ENCODE measurements around the gene PNMA8A. TPM values are rescaled to one million over a fixed set of nuclear protein-coding genes. Genes with fewer than 3 reads are reported as not detected.
"Not testable (repeated sequence)": the region's sequence is repeated elsewhere in the genome, so short reads cannot be mapped to it uniquely, and the experiment has no call there.

Gene PNMA8A
- total RNA-seq, 1 donor from 2014 or later, result 10.1 TPM

GRCh38 chr19:46502891-46503290 is 31.5 kb upstream of the PNMA8A start:
- no peak overlapping the region for H3K27ac Mint-ChIP-seq (ENCODE audit: unreplicated experiment)
- H3K9me3 Mint-ChIP-seq (ENCODE audit: low read depth), result no peaks in the 10 kb centered on the region
- H3K36me3 Mint-ChIP-seq (ENCODE audit: low read depth), result no peaks in the 10 kb centered on the region
- no peak overlapping the region for H3K4me3 Mint-ChIP-seq (ENCODE audit: unreplicated experiment)
- TF ChIP-seq CTCF (IDR thresholded peaks at IDR 0.05), result no peak
- no peak for DNase-seq (ENCODE audit: low spot score)
- H3K27me3 Mint-ChIP-seq (ENCODE audit: low read depth), result no peaks in the 10 kb centered on the region
- H3K4me1 Mint-ChIP-seq (ENCODE audit: low read depth), result peaks cover 14% of the 10 kb centered on the region

DNA sequence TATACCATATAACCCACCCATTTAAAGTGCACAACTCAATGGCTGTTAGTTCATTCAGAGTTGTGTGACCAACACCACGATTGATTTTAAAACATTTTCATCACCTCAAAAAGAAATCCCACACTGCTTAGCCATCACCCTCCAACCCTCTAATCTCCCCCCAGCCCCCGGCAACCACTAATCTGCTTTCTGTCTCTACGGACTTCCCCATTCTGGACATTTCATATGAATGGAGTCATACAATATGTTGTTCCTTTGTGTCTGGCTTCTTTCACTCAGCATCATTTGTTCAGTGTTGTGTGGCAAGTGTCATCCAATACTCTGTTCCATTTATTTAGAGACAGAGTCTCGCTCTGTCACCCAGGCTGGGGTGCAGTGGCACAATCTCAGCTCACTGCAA is 28.3 kb upstream of the PNMA8A start:
- Mint-ChIP-seq H3K36me3 (ENCODE audit: low read depth) (no peaks in the 10 kb centered on the region), H3K27ac (ENCODE audit: unreplicated experiment) (no peak overlapping the region), H3K4me1 (ENCODE audit: low read depth) (peaks cover 14% of the 10 kb centered on the region), H3K4me3 (ENCODE audit: unreplicated experiment) (no peak overlapping the region), H3K9me3 (ENCODE audit: low read depth) (no peaks in the 10 kb centered on the region), H3K27me3 (ENCODE audit: low read depth) (no peaks in the 10 kb centered on the region)
- no peak for TF ChIP-seq CTCF (IDR thresholded peaks at IDR 0.05)
- no peak for DNase-seq (ENCODE audit: low spot score)

GRCh38 chr19:46497773-46498172 is 26.4 kb upstream of the PNMA8A start:
- Mint-ChIP-seq H3K4me1 (ENCODE audit: low read depth) (peaks cover 14% of the 10 kb centered on the region), H3K4me3 (ENCODE audit: unreplicated experiment) (no peak overlapping the region), H3K9me3 (ENCODE audit: low read depth) (no peaks in the 10 kb centered on the region), H3K36me3 (ENCODE audit: low read depth) (no peaks in the 10 kb centered on the region), H3K27ac (ENCODE audit: unreplicated experiment) (no peak overlapping the region), H3K27me3 (ENCODE audit: low read depth) (peaks cover 1% of the 10 kb centered on the region)
- TF ChIP-seq CTCF (IDR thresholded peaks at IDR 0.05), result no peak
- DNase-seq (ENCODE audit: low spot score), result no peak

GRCh38 chr19:46496886-46497285 is 25.5 kb upstream of the PNMA8A start:
- not testable (repeated sequence) for H3K9me3 Mint-ChIP-seq (ENCODE audit: low read depth); H3K4me3 Mint-ChIP-seq (ENCODE audit: unreplicated experiment); H3K36me3 Mint-ChIP-seq (ENCODE audit: low read depth); H3K27ac Mint-ChIP-seq (ENCODE audit: unreplicated experiment); H3K27me3 Mint-ChIP-seq (ENCODE audit: low read depth); DNase-seq (ENCODE audit: low spot score)
- peaks cover 14% of the 10 kb centered on the region for H3K4me1 Mint-ChIP-seq (ENCODE audit: low read depth)

- H3K4me3 Mint-ChIP-seq (ENCODE audit: unreplicated experiment), result peak overlapping the region; percentile 60
- no peak for TF ChIP-seq CTCF (IDR thresholded peaks at IDR 0.05)
- H3K27ac Mint-ChIP-seq (ENCODE audit: unreplicated experiment), result no peak overlapping the region
These were observed 24.9 kb upstream of the PNMA8A start for GRCh38 chr19:46496304-46496703.

DNA sequence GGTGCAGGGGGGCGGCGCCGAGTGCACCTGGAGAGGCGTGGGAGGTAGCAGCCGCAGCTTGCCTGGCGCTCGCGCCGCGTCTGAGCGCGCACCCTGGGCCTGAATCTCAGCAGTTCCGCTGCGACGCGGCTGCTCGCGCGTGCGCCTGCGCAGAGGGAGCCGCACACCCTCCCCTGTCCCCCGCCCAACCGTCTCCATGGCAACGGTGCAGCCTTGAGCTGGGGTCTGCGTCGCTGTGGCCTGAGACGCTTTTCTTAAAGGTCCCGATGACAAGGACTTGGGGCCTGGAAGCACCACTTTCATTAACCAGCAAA is 24.4 kb upstream of the PNMA8A start, which contains the start of gene PNMA8B:
TSS of gene PNMA8B (minus strand) at position 82 of the 314 bp plus-strand sequence. CDS start 402 bp downstream, outside the sequence.
- Mint-ChIP-seq H3K27me3 (ENCODE audit: low read depth) (peaks cover 1% of the 10 kb centered on the region), H3K4me1 (ENCODE audit: low read depth) (peaks cover 11% of the 10 kb centered on the region), H3K9me3 (ENCODE audit: low read depth) (no peaks in the 10 kb centered on the region), H3K4me3 (ENCODE audit: unreplicated experiment) (peak within 1 kb of the TSS; percentile 60), H3K36me3 (ENCODE audit: low read depth) (no peaks in the 10 kb centered on the region), H3K27ac (ENCODE audit: unreplicated experiment) (no peak within 1 kb of the TSS)
- DNase-seq (ENCODE audit: low spot score), result no peak
- TF ChIP-seq CTCF (IDR thresholded peaks at IDR 0.05), result no peak

More at GRCh38 chr19:46496304-46496703, 24.9 kb upstream of the PNMA8A start:
- H3K9me3 Mint-ChIP-seq (ENCODE audit: low read depth), result no peaks in the 10 kb centered on the region
- H3K27me3 Mint-ChIP-seq (ENCODE audit: low read depth), result peaks cover 1% of the 10 kb centered on the region
- H3K4me1 Mint-ChIP-seq (ENCODE audit: low read depth), result peaks cover 14% of the 10 kb centered on the region
- no peaks in the 10 kb centered on the region for H3K36me3 Mint-ChIP-seq (ENCODE audit: low read depth)
- DNase-seq (ENCODE audit: low spot score), result no peak
